GM19240 (cell line): ENCODE measurements around the gene NCL.
"Not testable (repeated sequence)": the region's sequence is repeated elsewhere in the genome, so short reads cannot be mapped to it uniquely, and the experiment has no call there.

Experiments
- DNase-seq: peaks from one replicate; pipeline ENCODE4 v3.0.0; 2011; ENCODE audit warnings: low spot score; ENCODE audit not compliant: insufficient read length

NCL gene

GRCh38 chr2:231469583-231469950, 5.3 kb upstream of the NCL start:
- no peak for DNase-seq

GRCh38 chr2:231467613-231468530, 3.6 kb upstream of the NCL start:
- DNase-seq: no peak

- no peak for DNase-seq
These were observed 2.8 kb upstream of the NCL start for GRCh38 chr2:231467016-231467545.

GRCh38 chr2:231464576-231465540, 574 bp upstream of the NCL start:
- DNase-seq: peak; percentile 88

GRCh38 chr2:231462729-231463465, 1.4 kb downstream of the NCL start:
- DNase-seq: no peak

- no peak for DNase-seq
These were observed 2.7 kb downstream of the NCL start for GRCh38 chr2:231461516-231461971.

- DNase-seq: not testable (repeated sequence)
These were observed 3.4 kb downstream of the NCL start for GRCh38 chr2:231460841-231461240.

- DNase-seq: no peak
These were observed 4.0 kb downstream of the NCL start for GRCh38 chr2:231460073-231460835.

GRCh38 chr2:231458368-231458767, 5.9 kb downstream of the NCL start:
- no peak for DNase-seq

- DNase-seq: no peak
These were observed 7.2 kb downstream of the NCL start for GRCh38 chr2:231457101-231457500.

GRCh38 chr2:231456295-231457004, 7.8 kb downstream of the NCL start:
- no peak for DNase-seq

- no peak for DNase-seq
These were observed 8.4 kb downstream of the NCL start for GRCh38 chr2:231455890-231456289.

GRCh38 chr2:231455222-231455621, 9.1 kb downstream of the NCL start:
- no peak for DNase-seq

GRCh38 chr2:231454361-231454791, 9.9 kb downstream of the NCL start:
- no peak for DNase-seq

- no peak for DNase-seq
These were observed 11.3 kb downstream of the NCL start for GRCh38 chr2:231452799-231453508.

GRCh38 chr2:231450548-231450989, 13.7 kb downstream of the NCL start:
- DNase-seq: no peak

GRCh38 chr2:231449503-231450054, 14.7 kb downstream of the NCL start:
- DNase-seq: no peak

- DNase-seq: no peak
These were observed 27.3 kb downstream of the NCL start for GRCh38 chr2:231436957-231437356.

GRCh38 chr2:231433990-231434389, 30.3 kb downstream of the NCL start:
- no peak for DNase-seq
